Body of pancreas (tissue), 4 donors: ENCODE results near the gene NKAIN4. TPM values are rescaled to one million over a fixed set of nuclear protein-coding genes. Genes with fewer than 3 reads are reported as not detected.

Experiments used
- ATAC-seq: fragments of 150-250 bp; one replicate; pipeline ENCODE4 v1.9.1; 2016
- DNase-seq, 4 donors: peaks; one replicate each; pipeline ENCODE4 v3.0.0-alpha.2; 2019
- H3K27ac ChIP-seq, 4 donors: fragments of 200-600 bp; sonication (generic); 1 replicate in 3 of 4; 2 replicates in 1 of 4; pipeline versions ENCODE4 v1.5.1 to v1.6.1; 2016 to 2019; ENCODE audit warnings: mild to moderate bottlenecking in 1 of 4, mixed read lengths in 1 of 4, moderate library complexity in 1 of 4
- H3K27me3 ChIP-seq, 2 donors: fragments of 200-600 bp; sonication (generic); one replicate each; pipeline ENCODE4 v1.6.0; 2016; ENCODE audit warnings: mild to moderate bottlenecking in 1 of 2
- H3K36me3 ChIP-seq, 2 donors: fragments of 200-600 bp; sonication (generic); replicated peaks in 1 of 2; 2 replicates each; pipeline ENCODE4 v1.5.1; 2016; ENCODE audit warnings: low read depth in 2 of 2; ENCODE audit not compliant: insufficient read depth in 1 of 2
- H3K4me1 ChIP-seq: fragments of 200-600 bp; sonication (generic); one replicate; pipeline ENCODE4 v1.6.0; 2016
- H3K4me3 ChIP-seq, 2 donors: fragments of 200-600 bp; sonication (generic); 1 replicate in 1 of 2; 2 replicates in 1 of 2; pipeline ENCODE4 v1.5.1; 2016 to 2019
- H3K9me3 ChIP-seq, 3 donors: fragments of 200-600 bp; sonication (generic); 1 replicate in 2 of 3; 2 replicates in 1 of 3; pipeline ENCODE4 v1.5.1; 2016
- CTCF ChIP-seq, 7 experiments: fragments of 450-650 bp in 4 of 7; fragments of 200-600 bp in 3 of 7; sonication (generic) in 3 of 7; IDR thresholded peaks; one replicate each; pipeline ENCODE4 v1.5.1; 2016 to 2019; ENCODE audit warnings: antibody characterized with exemption in 7 of 7
- POLR2A ChIP-seq, 3 donors: fragments of 450-650 bp; IDR thresholded peaks; one replicate each; pipeline ENCODE4 v1.6.1; 2016; ENCODE audit warnings: antibody characterized with exemption in 3 of 3, mild to moderate bottlenecking in 2 of 3
- WGBS, 2 donors: methylation state at CpG; one replicate each; pipeline ENCODE4 v1.1.5; 2017; 5-methylcytosine and 5-hydroxymethylcytosine counted together
- intact Hi-C: fragments of 100-400 bp; cut with DNase I; formaldehyde crosslinking; loops from one replicate; pipeline ENCODE4 v1.15.1; 2023
- total RNA-seq, 2 donors: library from RNA; depleted of rRNA; stranded (reverse); fragments of >200 nt; gene quantifications; one replicate each; pipeline ENCODE4 v1.1.0, GENCODE V29; 2016

NKAIN4 gene
- total RNA-seq, 2 donors from 2014 or later, result not detected

GRCh38 chr20:63261795-63262528 is 7.7 kb upstream of the NKAIN4 start:
- intact Hi-C loops, result no loop called here
- DNase-seq, result no peak

DNA sequence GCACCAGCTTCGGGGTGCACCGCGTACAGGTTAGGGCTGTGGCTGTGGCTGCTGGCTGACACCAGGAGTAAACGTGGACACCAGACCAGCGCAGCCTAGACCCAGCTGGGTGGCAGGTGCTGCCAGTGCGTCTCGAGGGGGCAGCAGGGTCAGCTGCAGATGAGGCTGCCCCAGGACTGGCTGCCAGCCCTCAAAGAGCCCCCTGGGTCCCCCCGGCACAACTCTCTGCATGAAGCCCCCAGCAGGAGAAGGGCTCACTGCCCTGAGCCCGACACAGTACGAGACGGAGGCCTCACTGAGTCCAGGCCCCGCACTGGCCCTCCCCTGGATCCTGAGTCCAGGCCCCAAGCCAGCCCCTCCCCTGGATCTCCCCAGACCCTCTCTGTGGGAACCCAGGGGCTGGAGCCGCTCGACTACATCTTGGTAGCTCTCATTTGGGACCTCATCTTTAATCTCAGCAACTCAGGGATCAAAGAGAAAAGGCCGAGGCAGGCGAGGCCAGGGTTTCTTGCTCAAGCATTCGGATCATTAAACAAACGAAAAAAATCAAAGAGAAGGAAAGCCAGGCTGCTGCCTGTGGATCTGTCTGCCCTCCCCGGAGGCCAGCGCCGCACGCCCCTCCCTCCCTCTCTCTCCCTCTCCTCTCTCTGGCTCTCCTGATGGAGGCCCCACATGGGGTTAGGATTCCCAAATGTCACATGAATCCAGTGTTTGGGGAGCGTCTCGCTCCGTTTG is 7.0 kb upstream of the NKAIN4 start:
- no peaks in the 10 kb centered on the region for H3K27me3 ChIP-seq
- DNase-seq (no peak), ATAC-seq (no peak)
- no peak for TF ChIP-seq CTCF (IDR thresholded peaks at IDR 0.05)
- TF ChIP-seq POLR2A (IDR thresholded peaks at IDR 0.05), result no peak
- no peaks in the 10 kb centered on the region for H3K36me3 ChIP-seq
- H3K4me1 ChIP-seq, result no peaks in the 10 kb centered on the region
- 35 to 48% methylated on average over 16 to 25 of the region's 25 CpGs for WGBS, 2 donors
- no peaks in the 10 kb centered on the region for H3K9me3 ChIP-seq
- no peak overlapping the region for H3K4me3 ChIP-seq
- no peak overlapping the region for H3K27ac ChIP-seq
- intact Hi-C loops, result no loop called here

More at GRCh38 chr20:63261795-63262528, 7.7 kb upstream of the NKAIN4 start:
- Histone ChIP-seq H3K4me3 (no peak overlapping the region), H3K9me3 (no peaks in the 10 kb centered on the region), H3K4me1 (no peaks in the 10 kb centered on the region), H3K36me3 (no peaks in the 10 kb centered on the region), H3K27me3 (no peaks in the 10 kb centered on the region), H3K27ac (no peak overlapping the region)
- WGBS, 2 donors, result 29 to 39% methylated on average over 29 to 30 of the region's 30 CpGs
- TF ChIP-seq CTCF (IDR thresholded peaks at IDR 0.05) (no peak), POLR2A (IDR thresholded peaks at IDR 0.05) (no peak)
- no peak for ATAC-seq

DNA sequence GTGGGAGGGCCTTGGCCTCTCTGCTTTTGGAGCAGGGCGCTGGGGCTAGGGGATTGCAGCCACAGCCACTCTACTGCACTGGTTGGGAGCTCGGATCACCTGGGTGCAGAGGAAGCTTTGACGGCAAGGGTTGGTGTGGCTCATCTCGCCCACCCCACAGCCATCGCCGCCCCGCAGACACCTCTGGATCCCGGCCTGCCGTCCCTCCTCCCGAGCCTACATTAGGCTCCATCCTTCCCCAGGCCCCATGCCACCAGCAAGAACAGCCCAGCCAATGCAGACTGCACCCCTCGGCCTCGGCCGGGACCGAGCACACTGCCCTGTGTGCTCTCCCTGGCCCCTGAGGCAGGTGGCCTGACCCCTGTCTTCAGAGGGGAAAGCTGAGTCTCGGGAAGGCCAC is 6.3 kb upstream of the NKAIN4 start:
- intact Hi-C loops, result no loop called here
- Histone ChIP-seq H3K4me1 (no peaks in the 10 kb centered on the region), H3K27ac (no peak overlapping the region), H3K9me3 (no peaks in the 10 kb centered on the region), H3K4me3 (no peak overlapping the region), H3K27me3 (peaks cover 0 to 4% of the 10 kb centered on the region in 2 donors), H3K36me3 (no peaks in the 10 kb centered on the region)
- no peak for TF ChIP-seq CTCF (IDR thresholded peaks at IDR 0.05)
- TF ChIP-seq POLR2A (IDR thresholded peaks at IDR 0.05), result no peak
- 72% methylated on average over 15 of the region's 15 CpGs; no CpG with 5 or more reads in 1 of the 2 donors for WGBS, 2 donors
- no peak for ATAC-seq
- DNase-seq, result no peak

- H3K27me3 ChIP-seq, result peaks cover 0 to 10% of the 10 kb centered on the region in 2 donors
Measured at GRCh38 chr20:63259734-63260460, 5.6 kb upstream of the NKAIN4 start.

More at GRCh38 chr20:63259734-63260460, 5.6 kb upstream of the NKAIN4 start:
- intact Hi-C loops, result no loop called here
- H3K36me3 ChIP-seq, result no peaks in the 10 kb centered on the region
- 49 to 57% methylated on average over 9 to 20 of the region's 25 CpGs for WGBS, 2 donors
- H3K4me1 ChIP-seq, result no peaks in the 10 kb centered on the region
- no peak overlapping the region for H3K4me3 ChIP-seq
- no peak overlapping the region for H3K27ac ChIP-seq
- ATAC-seq (no peak), DNase-seq (no peak)
- TF ChIP-seq POLR2A (IDR thresholded peaks at IDR 0.05), result no peak
- no peak for TF ChIP-seq CTCF (IDR thresholded peaks at IDR 0.05)
- no peaks in the 10 kb centered on the region for H3K9me3 ChIP-seq
